Hematopoietic multipotent progenitor cell treated with erythropoietin and hydrocortisone succinate and interleukin-3 and kit ligand, for 8 days (in vitro differentiated cells): ENCODE data around the gene FGF1.

Experiments
- DNase-seq: peaks from one replicate; pipeline ENCODE4 v3.0.0-alpha.2; 2015

Gene FGF1

GRCh38 chr5:142694092-142694856 is 8.4 kb upstream of the FGF1 start:
- no peak for DNase-seq

- no peak for DNase-seq
Observed at GRCh38 chr5:142692321-142692894, 6.5 kb upstream of the FGF1 start.

GRCh38 chr5:142690667-142691066 is 4.8 kb upstream of the FGF1 start:
- no peak for DNase-seq

GRCh38 chr5:142689081-142689480 is 3.2 kb upstream of the FGF1 start:
- DNase-seq, result no peak

- no peak for DNase-seq
Observed at GRCh38 chr5:142688281-142688989, 2.5 kb upstream of the FGF1 start.

GRCh38 chr5:142686968-142687367 is 1.1 kb upstream of the FGF1 start:
- no peak for DNase-seq

- DNase-seq, result no peak
Observed at GRCh38 chr5:142686210-142686734, 382 bp upstream of the FGF1 start.

GRCh38 chr5:142684508-142685041 is 1.3 kb downstream of the FGF1 start:
- no peak for DNase-seq

- DNase-seq, result no peak
Observed at GRCh38 chr5:142683881-142684505, 1.9 kb downstream of the FGF1 start.

GRCh38 chr5:142683116-142683515 is 2.8 kb downstream of the FGF1 start:
- DNase-seq, result no peak

GRCh38 chr5:142680605-142681259 is 5.2 kb downstream of the FGF1 start:
- no peak for DNase-seq

- no peak for DNase-seq
Observed at GRCh38 chr5:142679744-142680143, 6.1 kb downstream of the FGF1 start.

GRCh38 chr5:142678529-142678928 is 7.4 kb downstream of the FGF1 start:
- DNase-seq, result no peak

GRCh38 chr5:142677198-142677597 is 8.7 kb downstream of the FGF1 start:
- no peak for DNase-seq

- no peak for DNase-seq
Observed at GRCh38 chr5:142676318-142676717, 9.6 kb downstream of the FGF1 start.

GRCh38 chr5:142674531-142675469 is 11.1 kb downstream of the FGF1 start:
- DNase-seq, result no peak

- DNase-seq, result no peak
Observed at GRCh38 chr5:142671801-142672200, 14.1 kb downstream of the FGF1 start.

GRCh38 chr5:142671266-142671665 is 14.6 kb downstream of the FGF1 start:
- DNase-seq, result no peak

GRCh38 chr5:142670804-142671203 is 15.1 kb downstream of the FGF1 start:
- no peak for DNase-seq

- DNase-seq, result no peak
Observed at GRCh38 chr5:142669477-142669876, 16.4 kb downstream of the FGF1 start.

- DNase-seq, result no peak
Observed at GRCh38 chr5:142668336-142668735, 17.6 kb downstream of the FGF1 start.
